H9 (cell line): ENCODE data around the gene SMCO1. TPM values are rescaled to one million over a fixed set of nuclear protein-coding genes. Genes with fewer than 3 reads are reported as not detected.

Experiments
- DNase-seq: peaks from one replicate; pipeline ENCODE4 v3.0.0-alpha.2; 2017
- H2AFZ ChIP-seq: one replicate; pipeline ENCODE4 v1.6.1; 2013; ENCODE audit warnings: mild to moderate bottlenecking, low read length, control low read depth, moderate library complexity
- H2AK5ac ChIP-seq: 2 replicates; pipeline ENCODE4 v1.6.1; 2013; ENCODE audit warnings: low read length, control low read depth, mixed read lengths; ENCODE audit not compliant: insufficient read length
- H2BK120ac ChIP-seq: one replicate; pipeline ENCODE4 v1.6.1; 2013; ENCODE audit warnings: low read depth, mild to moderate bottlenecking, low read length, control low read depth, inconsistent platforms; ENCODE audit not compliant: poor library complexity, severe bottlenecking
- H2BK12ac ChIP-seq: 2 replicates; pipeline ENCODE4 v1.6.1; 2013; ENCODE audit warnings: low read length, control low read depth, mixed read lengths, low read depth; ENCODE audit not compliant: insufficient read length
- H2BK15ac ChIP-seq: 2 replicates; pipeline ENCODE4 v1.6.1; 2013; ENCODE audit warnings: low read depth, low read length, control low read depth
- H2BK20ac ChIP-seq: one replicate; pipeline ENCODE4 v1.6.1; 2013; ENCODE audit warnings: low read depth, mild to moderate bottlenecking, low read length, control low read depth, inconsistent platforms; ENCODE audit not compliant: poor library complexity, severe bottlenecking
- H2BK5ac ChIP-seq: 2 replicates; pipeline ENCODE4 v1.6.1; 2013; ENCODE audit warnings: low read length, control low read depth, mixed read lengths; ENCODE audit not compliant: insufficient read length
- H3K14ac ChIP-seq: 2 replicates; pipeline ENCODE4 v1.6.1; 2013; ENCODE audit warnings: low read length, control low read depth; ENCODE audit not compliant: insufficient read depth
- H3K18ac ChIP-seq: 2 replicates; pipeline ENCODE4 v1.6.1; 2013; ENCODE audit warnings: low read depth, mild to moderate bottlenecking, mixed read lengths, low read length, control low read depth; ENCODE audit not compliant: insufficient read length
- H3K23ac ChIP-seq: 2 replicates; pipeline ENCODE4 v1.6.1; 2013; ENCODE audit warnings: low read length, control low read depth, mixed read lengths, low read depth; ENCODE audit not compliant: insufficient read length
- H3K23me2 ChIP-seq: 2 replicates; pipeline ENCODE4 v1.6.1; 2013; ENCODE audit warnings: low read depth, mild to moderate bottlenecking, mixed read lengths, low read length, control low read depth; ENCODE audit not compliant: insufficient read length, poor library complexity, severe bottlenecking
- H3K27ac ChIP-seq: 2 replicates; pipeline ENCODE4 v1.5.1; 2013; ENCODE audit warnings: low read length, control low read depth, mixed read lengths, low read depth; ENCODE audit not compliant: insufficient read length
- H3K27me3 ChIP-seq: 2 replicates; pipeline ENCODE4 v1.6.1; 2013; ENCODE audit warnings: low read length, control low read depth, inconsistent platforms; ENCODE audit not compliant: insufficient read depth
- H3K4ac ChIP-seq: 2 replicates; pipeline ENCODE4 v1.6.1; 2013; ENCODE audit warnings: low read depth, mild to moderate bottlenecking, control low read depth, inconsistent platforms, low read length, moderate library complexity
- H3K4me1 ChIP-seq: 2 replicates; pipeline ENCODE4 v1.6.1; 2013; ENCODE audit warnings: low read length, control low read depth, inconsistent platforms; ENCODE audit not compliant: insufficient read depth
- H3K4me2 ChIP-seq: 2 replicates; pipeline ENCODE4 v1.6.1; 2013; ENCODE audit warnings: low read length, control low read depth, mixed read lengths; ENCODE audit not compliant: insufficient read length, insufficient read depth
- H3K56ac ChIP-seq: 2 replicates; pipeline ENCODE4 v1.6.1; 2013; ENCODE audit warnings: low read depth, mild to moderate bottlenecking, mixed read lengths, low read length, control low read depth; ENCODE audit not compliant: insufficient read length
- H3K79me1 ChIP-seq: 2 replicates; pipeline ENCODE4 v1.6.1; 2013; ENCODE audit warnings: low read depth, mild to moderate bottlenecking, moderate library complexity, low read length, control low read depth, inconsistent platforms; ENCODE audit not compliant: insufficient read depth, poor library complexity, severe bottlenecking
- H3K79me2 ChIP-seq: 2 replicates; pipeline ENCODE4 v1.6.1; 2013; ENCODE audit warnings: low read length, control low read depth, inconsistent platforms; ENCODE audit not compliant: insufficient read depth
- H3K9ac ChIP-seq: 2 replicates; pipeline ENCODE4 v1.6.1; 2013; ENCODE audit warnings: low read length, control low read depth, mixed read lengths; ENCODE audit not compliant: insufficient read length; ENCODE audit errors: extremely low read depth
- H3K9me3 ChIP-seq: one replicate; pipeline ENCODE4 v1.6.1; 2013; ENCODE audit warnings: low read depth, low read length, inconsistent platforms; ENCODE audit not compliant: control insufficient read depth
- H3T11ph ChIP-seq: one replicate; pipeline ENCODE4 v1.6.1; 2013; ENCODE audit warnings: mild to moderate bottlenecking, low read length, control low read depth, inconsistent platforms
- H4K20me1 ChIP-seq: one replicate; pipeline ENCODE4 v1.6.1; 2013; ENCODE audit not compliant: control insufficient read depth, insufficient read length, insufficient read depth
- H4K5ac ChIP-seq: 2 replicates; pipeline ENCODE4 v1.6.1; 2013; ENCODE audit warnings: low read depth, mild to moderate bottlenecking, mixed read lengths, low read length, control low read depth; ENCODE audit not compliant: insufficient read length
- H4K8ac ChIP-seq: replicated peaks from 2 replicates; pipeline ENCODE4 v1.6.1; 2013; ENCODE audit warnings: low read length, control low read depth, mixed read lengths, low read depth; ENCODE audit not compliant: insufficient read length
- H4K91ac ChIP-seq: 2 replicates; pipeline ENCODE4 v1.6.1; 2013; ENCODE audit warnings: low read depth, mild to moderate bottlenecking, moderate library complexity, mixed read lengths, low read length, control low read depth; ENCODE audit not compliant: insufficient read length
- H3K27ac Mint-ChIP-seq, 3 experiments: 2 replicates in 2 of 3; 3 replicates in 1 of 3; pipeline ENCODE4 v1.8.0; 2020 to 2021; ENCODE audit warnings: mixed read lengths in 3 of 3, mild to moderate bottlenecking in 1 of 3, moderate library complexity in 1 of 3
- H3K27me3 Mint-ChIP-seq: 2 replicates; pipeline ENCODE4 v1.8.0; 2021; ENCODE audit warnings: low read depth, mild to moderate bottlenecking, moderate library complexity, mixed read lengths
- H3K36me3 Mint-ChIP-seq, 3 experiments: 2 replicates in 2 of 3; 3 replicates in 1 of 3; pipeline ENCODE4 v1.8.0; 2020 to 2021; ENCODE audit warnings: low read depth in 3 of 3, mixed read lengths in 3 of 3; ENCODE audit not compliant: insufficient read depth in 1 of 3
- H3K4me1 Mint-ChIP-seq, 2 experiments: 2 replicates each; pipeline ENCODE4 v1.8.0; 2020; ENCODE audit warnings: mixed read lengths in 2 of 2
- H3K4me3 Mint-ChIP-seq, 2 experiments: 2 replicates in 1 of 2; 3 replicates in 1 of 2; pipeline ENCODE4 v1.8.0; 2020 to 2021; ENCODE audit warnings: mild to moderate bottlenecking in 2 of 2, mixed read lengths in 2 of 2, moderate library complexity in 1 of 2
- H3K9me3 Mint-ChIP-seq, 2 experiments: 2 replicates in 1 of 2; 3 replicates in 1 of 2; pipeline ENCODE4 v1.8.0; 2020; ENCODE audit warnings: mild to moderate bottlenecking in 2 of 2, mixed read lengths in 2 of 2, moderate library complexity in 1 of 2
- WGBS: extraction: QIAGEN DNeasy Blood & Tissue Kit; methylation state at CpG from one replicate; pipeline ENCODE4 v1.1.7; 2013; ENCODE audit warnings: missing lambda C conversion rate, low lambda C conversion rate, mixed read lengths; ENCODE audit not compliant: insufficient read length; ENCODE audit errors: extremely low coverage; 5-methylcytosine and 5-hydroxymethylcytosine counted together
- total RNA-seq: library from RNA; stranded (reverse); gene quantifications from 2 replicates; pipeline ENCODE4 v1.2.1, GENCODE V29; 2021
- TF ChIP-seq, protein P1 (sequence below): fragments of 200-600 bp; sonication (generic); conservative IDR thresholded peaks from 3 replicates; pipeline ENCODE4 v1.8.0; 2021; ENCODE audit warnings: antibody characterized with exemption, mild to moderate bottlenecking

SMCO1 gene
- total RNA-seq, 1 experiment from 2014 or later: not detected

DNA sequence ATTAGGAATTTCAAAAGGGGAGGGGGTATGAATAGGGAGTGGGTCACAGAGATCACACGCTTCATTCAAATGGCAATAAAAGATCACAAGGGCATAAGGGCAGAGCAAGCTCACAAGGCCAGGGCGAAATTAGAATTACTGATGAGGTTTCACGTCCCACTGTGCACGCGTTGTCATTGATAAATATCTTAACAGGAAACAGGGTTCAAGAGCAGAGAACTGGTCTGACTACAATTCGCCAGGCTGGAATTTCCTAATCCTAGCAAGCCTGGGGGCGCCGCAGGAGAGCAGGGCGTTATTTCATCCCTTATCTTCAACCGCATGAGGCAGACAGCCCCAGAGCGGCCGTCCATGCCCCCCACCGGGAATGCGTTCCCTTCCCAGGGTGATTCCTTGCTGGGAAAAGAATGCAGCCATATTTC lies 18.1 kb upstream of the SMCO1 start:
- H3K4me2 ChIP-seq: no peak overlapping the region
- H3K14ac ChIP-seq: no peak overlapping the region
- peak; percentile 77 for DNase-seq

More for the DNA sequence above, 18.1 kb upstream of the SMCO1 start:
- Histone ChIP-seq H3K27me3 (no peaks in the 10 kb centered on the region), H4K20me1 (no peaks in the 10 kb centered on the region), H2AK5ac (no peak overlapping the region), H3K4ac (no peak overlapping the region), H4K5ac (no peak overlapping the region), H4K91ac (no peak overlapping the region), H3K23ac (no peak overlapping the region), H2BK15ac (no peak overlapping the region), H3K18ac (no peak overlapping the region), H3K27ac (no peak overlapping the region), H3T11ph (no peak overlapping the region), H2BK20ac (no peak overlapping the region), H2BK12ac (no peak overlapping the region), H3K9ac (no peak overlapping the region), H2AFZ (no peak overlapping the region), H3K9me3 (no peaks in the 10 kb centered on the region), H2BK120ac (no peak overlapping the region), H3K23me2 (no peaks in the 10 kb centered on the region), H2BK5ac (no peak overlapping the region), H3K79me2 (no peaks in the 10 kb centered on the region), H4K8ac (no peak overlapping the region), H3K79me1 (no peaks in the 10 kb centered on the region), H3K56ac (no peak overlapping the region), H3K4me1 (peaks cover 4% of the 10 kb centered on the region; the same call in 1 of the 2 replicates)
- peaks cover 12% of the 10 kb centered on the region for H3K27me3 Mint-ChIP-seq
- H3K4me3 Mint-ChIP-seq: peak overlapping the region in 1 of 2 experiments; percentile 45; a peak in 3 of 5 replicates
- peaks cover 22 to 23% of the 10 kb centered on the region in 2 experiments for H3K9me3 Mint-ChIP-seq
- peaks cover 6 to 20% (median 7%) of the 10 kb centered on the region in 3 experiments for H3K36me3 Mint-ChIP-seq
- H3K4me1 Mint-ChIP-seq: peaks cover 17 to 18% of the 10 kb centered on the region in 2 experiments
- TF ChIP-seq, protein P1, sequence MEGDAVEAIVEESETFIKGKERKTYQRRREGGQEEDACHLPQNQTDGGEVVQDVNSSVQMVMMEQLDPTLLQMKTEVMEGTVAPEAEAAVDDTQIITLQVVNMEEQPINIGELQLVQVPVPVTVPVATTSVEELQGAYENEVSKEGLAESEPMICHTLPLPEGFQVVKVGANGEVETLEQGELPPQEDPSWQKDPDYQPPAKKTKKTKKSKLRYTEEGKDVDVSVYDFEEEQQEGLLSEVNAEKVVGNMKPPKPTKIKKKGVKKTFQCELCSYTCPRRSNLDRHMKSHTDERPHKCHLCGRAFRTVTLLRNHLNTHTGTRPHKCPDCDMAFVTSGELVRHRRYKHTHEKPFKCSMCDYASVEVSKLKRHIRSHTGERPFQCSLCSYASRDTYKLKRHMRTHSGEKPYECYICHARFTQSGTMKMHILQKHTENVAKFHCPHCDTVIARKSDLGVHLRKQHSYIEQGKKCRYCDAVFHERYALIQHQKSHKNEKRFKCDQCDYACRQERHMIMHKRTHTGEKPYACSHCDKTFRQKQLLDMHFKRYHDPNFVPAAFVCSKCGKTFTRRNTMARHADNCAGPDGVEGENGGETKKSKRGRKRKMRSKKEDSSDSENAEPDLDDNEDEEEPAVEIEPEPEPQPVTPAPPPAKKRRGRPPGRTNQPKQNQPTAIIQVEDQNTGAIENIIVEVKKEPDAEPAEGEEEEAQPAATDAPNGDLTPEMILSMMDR: no peak
- H3K27ac Mint-ChIP-seq: peak overlapping the region in 2 of 3 experiments; percentile 14 to 83; a peak in 4 of 7 replicates
- no CpG with 5 or more reads among the region's 14 CpGs for WGBS
